OCI-LY7 (cell line): ENCODE data around the gene DGKE. TPM values are rescaled to one million over a fixed set of nuclear protein-coding genes. Genes with fewer than 3 reads are reported as not detected.

Source experiments
- BruUV-seq: library from RNA; stranded (reverse); fragments of 400-500 nt; replicated peaks from 2 replicates; lab custom pipeline; 2021; lab: Mats Ljungman, UMichigan
- CTCF ChIA-PET: fragments of 300-600 bp; sonication (Branson Sonifier 250); formaldehyde crosslinking; loops from one replicate; lab custom pipeline; 2022; ENCODE audit warnings: antibody characterized with exemption; ENCODE audit not compliant: unreplicated experiment; lab: Charles Lee
- POLR2A ChIA-PET: fragments of 300-600 bp; sonication (Branson Sonifier 250); formaldehyde crosslinking; loops from one replicate; lab custom pipeline; 2022; ENCODE audit warnings: antibody characterized with exemption; lab: Charles Lee
- DNase-seq: peaks from one replicate; pipeline ENCODE4 v3.0.0-alpha.2; 2015; ENCODE audit warnings: low spot score
- H2AFZ ChIP-seq: fragments of 200-600 bp; sonication (generic), shearing (Covaris generic); 2 replicates; pipeline ENCODE4 v1.6.1; 2014; ENCODE audit warnings: mild to moderate bottlenecking, antibody characterized with exemption, low read length, moderate library complexity
- H3K27ac ChIP-seq: fragments of 200-600 bp; sonication (generic); 2 replicates; pipeline ENCODE4 v1.5.1; 2014; ENCODE audit warnings: mixed run types, low read depth, mild to moderate bottlenecking, moderate library complexity, low read length, inconsistent platforms; ENCODE audit not compliant: poor library complexity, severe bottlenecking
- H3K36me3 ChIP-seq: fragments of 200-600 bp; sonication (generic); 2 replicates; pipeline ENCODE4 v1.6.1; 2014; ENCODE audit warnings: mild to moderate bottlenecking, antibody characterized with exemption, low read length, moderate library complexity, mixed read lengths; ENCODE audit not compliant: insufficient read depth
- H3K4me1 ChIP-seq: fragments of 200-600 bp; sonication (generic); 2 replicates; pipeline ENCODE4 v1.5.1; 2014; ENCODE audit warnings: mild to moderate bottlenecking, low read length; ENCODE audit not compliant: insufficient read depth, poor library complexity, severe bottlenecking
- H3K4me2 ChIP-seq: fragments of 200-600 bp; sonication (generic); 2 replicates; pipeline ENCODE4 v1.6.1; 2014; ENCODE audit warnings: mild to moderate bottlenecking, low read length
- H3K4me3 ChIP-seq: fragments of 200-600 bp; sonication (generic); 2 replicates; pipeline ENCODE4 v1.5.1; 2014; ENCODE audit warnings: mild to moderate bottlenecking, low read depth, low read length; ENCODE audit not compliant: poor library complexity, severe bottlenecking
- H3K79me2 ChIP-seq: fragments of 200-600 bp; sonication (generic); 2 replicates; pipeline ENCODE4 v1.6.1; 2016; ENCODE audit warnings: low read depth, mild to moderate bottlenecking, low read length, moderate library complexity, mixed read lengths; ENCODE audit not compliant: insufficient read depth
- H3K9me2 ChIP-seq: fragments of 200-600 bp; sonication (generic); 2 replicates; pipeline ENCODE4 v1.6.1; 2016; ENCODE audit warnings: mild to moderate bottlenecking, low read length, mixed read lengths; ENCODE audit not compliant: insufficient read depth
- H3K9me3 ChIP-seq: fragments of 200-600 bp; sonication (generic); 2 replicates; pipeline ENCODE4 v1.6.1; 2014; ENCODE audit warnings: mild to moderate bottlenecking, mixed run types, low read length, mixed read lengths
- H4K20me1 ChIP-seq: fragments of 200-600 bp; sonication (generic); 2 replicates; pipeline ENCODE4 v1.6.1; 2014; ENCODE audit warnings: mild to moderate bottlenecking, antibody characterized with exemption, low read length, moderate library complexity, mixed read lengths; ENCODE audit not compliant: insufficient read depth
- EZH2phosphoT487 ChIP-seq: fragments of 200-600 bp; sonication (generic); IDR thresholded peaks from 2 replicates; pipeline ENCODE4 v1.6.1; 2018; ENCODE audit warnings: low read depth, borderline replicate concordance, mild to moderate bottlenecking, mixed run types, antibody characterized with exemption, low read length, moderate library complexity, mixed read lengths
- intact Hi-C: fragments of 100-400 bp; cut with micrococcal nuclease; formaldehyde crosslinking; loops from one replicate; pipeline ENCODE4 v1.10.0; 2022; ENCODE audit not compliant: unreplicated experiment
- total RNA-seq, 2 experiments: library from RNA; depleted of rRNA in 1 of 2; stranded (reverse); fragments of >200 nt in 1 of 2; shearing (Covaris generic) in 1 of 2; gene quantifications; 2 replicates each; pipeline ENCODE4 v1.2.3, GENCODE V29; 2014 to 2022
- TF ChIP-seq, protein P1 (sequence below): fragments of 200-600 bp; sonication (generic); conservative IDR thresholded peaks from 2 replicates; pipeline ENCODE4 v1.5.1; 2014; ENCODE audit warnings: mild to moderate bottlenecking, antibody characterized with exemption, low read length, moderate library complexity, mixed read lengths

DGKE gene
- total RNA-seq, 2 experiments from 2014 or later: 8.6 to 21.4 TPM

DNA sequence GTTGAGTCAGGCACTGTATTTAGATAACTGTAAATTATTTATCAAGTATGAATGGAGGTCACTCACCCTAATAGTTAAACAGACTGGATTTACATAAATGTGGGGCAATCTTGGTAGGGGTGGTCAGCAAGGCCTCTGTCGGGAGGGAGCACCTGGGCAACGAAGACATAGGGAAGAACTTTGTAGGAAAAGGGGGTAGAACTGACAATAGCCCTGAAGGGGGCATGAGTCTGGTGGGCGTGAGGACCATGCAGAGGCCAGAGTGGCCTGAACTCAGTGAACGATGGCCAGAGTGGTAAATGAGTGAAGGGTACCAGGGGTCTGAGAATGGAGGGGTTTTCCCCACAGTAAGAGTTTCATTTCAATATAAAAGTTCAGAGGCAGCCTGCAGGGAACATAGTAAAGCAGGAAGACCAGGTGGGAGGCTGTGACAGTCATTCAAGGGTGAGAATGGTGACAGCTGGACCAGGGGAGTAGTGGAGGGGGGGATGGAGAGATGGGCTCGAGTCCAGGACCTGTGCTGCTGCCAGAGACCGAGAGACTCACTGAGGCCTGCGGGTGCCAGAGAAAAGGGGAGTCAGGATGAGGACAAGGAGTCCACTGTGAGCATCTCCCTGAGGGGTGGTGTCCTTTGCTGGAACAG is 3.1 kb upstream of the DGKE start:
- no peak overlapping the region for H3K4me3 ChIP-seq

GRCh38 chr17:56831369-56832095 is 2.4 kb upstream of the DGKE start:
- peaks cover 42% of the 10 kb centered on the region; the same call in 1 of the 2 replicates for H3K79me2 ChIP-seq
- no peak for DNase-seq
- CTCF ChIA-PET: no interaction called here
- no peaks in the 10 kb centered on the region for H3K9me2 ChIP-seq
- intact Hi-C loops: loop anchor here (5.0 kb wide), 4 partner anchors 81 to 1409 kb away; partner anchors contain the start of genes AKAP1, MMD and TRIM25
- H3K4me1 ChIP-seq: peaks cover 47% of the 10 kb centered on the region
- H4K20me1 ChIP-seq: peaks cover 4% of the 10 kb centered on the region; the same call in 1 of the 2 replicates
- H2AFZ ChIP-seq: no peak overlapping the region
- peak overlapping the region; percentile 77 for H3K4me3 ChIP-seq
- BruUV-seq: no TSS peak
- peaks cover 26% of the 10 kb centered on the region for H3K36me3 ChIP-seq
- no peak for TF ChIP-seq EZH2phosphoT487
- TF ChIP-seq, protein P1, sequence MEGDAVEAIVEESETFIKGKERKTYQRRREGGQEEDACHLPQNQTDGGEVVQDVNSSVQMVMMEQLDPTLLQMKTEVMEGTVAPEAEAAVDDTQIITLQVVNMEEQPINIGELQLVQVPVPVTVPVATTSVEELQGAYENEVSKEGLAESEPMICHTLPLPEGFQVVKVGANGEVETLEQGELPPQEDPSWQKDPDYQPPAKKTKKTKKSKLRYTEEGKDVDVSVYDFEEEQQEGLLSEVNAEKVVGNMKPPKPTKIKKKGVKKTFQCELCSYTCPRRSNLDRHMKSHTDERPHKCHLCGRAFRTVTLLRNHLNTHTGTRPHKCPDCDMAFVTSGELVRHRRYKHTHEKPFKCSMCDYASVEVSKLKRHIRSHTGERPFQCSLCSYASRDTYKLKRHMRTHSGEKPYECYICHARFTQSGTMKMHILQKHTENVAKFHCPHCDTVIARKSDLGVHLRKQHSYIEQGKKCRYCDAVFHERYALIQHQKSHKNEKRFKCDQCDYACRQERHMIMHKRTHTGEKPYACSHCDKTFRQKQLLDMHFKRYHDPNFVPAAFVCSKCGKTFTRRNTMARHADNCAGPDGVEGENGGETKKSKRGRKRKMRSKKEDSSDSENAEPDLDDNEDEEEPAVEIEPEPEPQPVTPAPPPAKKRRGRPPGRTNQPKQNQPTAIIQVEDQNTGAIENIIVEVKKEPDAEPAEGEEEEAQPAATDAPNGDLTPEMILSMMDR: no peak
- POLR2A ChIA-PET: no interaction called here
- H3K27ac ChIP-seq: no peak overlapping the region
- H3K4me2 ChIP-seq: peak overlapping the region; percentile 81
- H3K9me3 ChIP-seq: no peaks in the 10 kb centered on the region

More for the DNA sequence above, 3.1 kb upstream of the DGKE start:
- intact Hi-C loops: loop anchor here (5.0 kb wide), 4 partner anchors 81 to 1409 kb away; partner anchors contain the start of genes AKAP1, MMD and TRIM25
- H3K9me2 ChIP-seq: no peaks in the 10 kb centered on the region
- CTCF ChIA-PET: no interaction called here
- POLR2A ChIA-PET: no interaction called here
- H3K4me2 ChIP-seq: no peak overlapping the region
- H3K9me3 ChIP-seq: no peaks in the 10 kb centered on the region
- peaks cover 25% of the 10 kb centered on the region for H3K36me3 ChIP-seq
- H3K27ac ChIP-seq: no peak overlapping the region
- no peaks in the 10 kb centered on the region; the same call in 1 of the 2 replicates for H4K20me1 ChIP-seq
- peaks cover 40% of the 10 kb centered on the region for H3K4me1 ChIP-seq
- H2AFZ ChIP-seq: no peak overlapping the region
- peaks cover 35% of the 10 kb centered on the region; the same call in 1 of the 2 replicates for H3K79me2 ChIP-seq
- no TSS peak for BruUV-seq
- TF ChIP-seq, protein P1: no peak
- TF ChIP-seq EZH2phosphoT487: no peak
- DNase-seq: no peak
